Sigmoid colon (tissue), 7 donors: Measurements from ENCODE around the gene MRPS11. TPM values are rescaled to one million over a fixed set of nuclear protein-coding genes. Genes with fewer than 3 reads are reported as not detected.

Source experiments
- DNase-seq: peaks from one replicate; pipeline ENCODE4 v3.0.0-alpha.2; 2019
- H3K27ac ChIP-seq, 4 donors: fragments of 200-600 bp; sonication (generic); one replicate each; pipeline ENCODE4 v1.5.1; 2016 to 2019; ENCODE audit warnings: mild to moderate bottlenecking in 1 of 4
- H3K27me3 ChIP-seq, 3 donors: fragments of 200-600 bp; sonication (generic); one replicate each; pipeline ENCODE4 v1.5.1; 2019; ENCODE audit warnings: mild to moderate bottlenecking in 1 of 3
- H3K36me3 ChIP-seq, 4 donors: fragments of 200-600 bp; sonication (generic); one replicate each; pipeline ENCODE4 v1.5.1; 2016 to 2019
- H3K4me1 ChIP-seq, 4 donors: fragments of 200-600 bp; sonication (generic); one replicate each; pipeline ENCODE4 v1.5.1; 2017 to 2019
- H3K4me3 ChIP-seq, 4 donors: fragments of 200-600 bp; sonication (generic); one replicate each; pipeline ENCODE4 v1.5.1; 2017 to 2019; ENCODE audit warnings: mild to moderate bottlenecking in 2 of 4, moderate library complexity in 1 of 4
- H3K9me3 ChIP-seq, 4 donors: fragments of 200-600 bp in 3 of 4; sonication (generic) in 3 of 4; one replicate each; pipeline versions ENCODE4 v1.5.1 to v1.6.1; 2013 to 2019
- CTCF ChIP-seq, 4 experiments: fragments of 450-650 bp in 3 of 4; fragments of 200-600 bp in 1 of 4; IDR thresholded peaks; one replicate each; pipeline ENCODE4 v1.5.1; 2016 to 2019; ENCODE audit warnings: antibody characterized with exemption in 4 of 4, mild to moderate bottlenecking in 3 of 4, moderate library complexity in 2 of 4
- EP300 ChIP-seq, 4 donors: sonication (generic); formaldehyde crosslinking; IDR thresholded peaks; one replicate each; pipeline ENCODE4 v1.6.1; 2017; ENCODE audit warnings: antibody characterized with exemption in 4 of 4
- POLR2A ChIP-seq, 2 donors: fragments of 450-650 bp; IDR thresholded peaks; one replicate each; pipeline ENCODE4 v1.6.1; 2016; ENCODE audit warnings: antibody characterized with exemption in 2 of 2, mild to moderate bottlenecking in 2 of 2, moderate library complexity in 2 of 2
- POLR2AphosphoS5 ChIP-seq, 4 donors: sonication (generic); formaldehyde crosslinking; IDR thresholded peaks; one replicate each; pipeline ENCODE4 v1.6.1; 2017; ENCODE audit warnings: antibody characterized with exemption in 4 of 4
- WGBS, 2 donors: extraction: QIAGEN DNeasy Blood & Tissue Kit; methylation state at CpG; one replicate each; pipeline ENCODE4 v1.1.7; 2013; 5-methylcytosine and 5-hydroxymethylcytosine counted together
- intact Hi-C: fragments of 100-400 bp; cut with DNase I; formaldehyde crosslinking; loops from one replicate; pipeline ENCODE4 v1.15.1; 2023
- polyA plus RNA-seq, 3 donors: library from polyadenylated mRNA; stranded (reverse); fragments of 200-250 nt; gene quantifications; one replicate each; pipeline ENCODE4 v1.2.3, GENCODE V29; 2013
- total RNA-seq, 4 donors: library from RNA; depleted of rRNA; stranded (reverse); fragments of >200 nt; gene quantifications; one replicate each; pipeline ENCODE4 v1.1.0, GENCODE V29; 2016
- donor health status: healthy with polysubstance abuse.
- donor health status: Bipolar disorder and iron deficiency.
- donor health status: healthy.

Gene MRPS11
- total and polyA plus RNA-seq, 7 donors: 18.8 to 84.6 (median 46.0) TPM

GRCh38 chr15:88477904-88478303 lies 10.4 kb downstream of the MRPS11 start:
- Histone ChIP-seq H3K4me1 (peaks cover 0 to 9% (median 6%) of the 10 kb centered on the region in 4 donors), H3K36me3 (peaks cover 0 to 48% (median 16%) of the 10 kb centered on the region in 4 donors), H3K27me3 (no peaks in the 10 kb centered on the region), H3K27ac (no peak overlapping the region), H3K4me3 (no peak overlapping the region), H3K9me3 (no peaks in the 10 kb centered on the region)
- DNase-seq: no peak
- intact Hi-C loops: loop anchor here (2.0 to 5.0 kb wide), 4 partner anchors 69 to 419 kb away; partner anchors contain the start of genes DET1 and HAPLN3
- TF ChIP-seq POLR2AphosphoS5 (IDR thresholded peaks at IDR 0.05) (no peak), CTCF (IDR thresholded peaks at IDR 0.05) (no peak), POLR2A (IDR thresholded peaks at IDR 0.05) (no peak), EP300 (IDR thresholded peaks at IDR 0.05) (no peak)
- WGBS, 2 donors: 88 to 93% methylated on average over 5 of the region's 5 CpGs

- H3K9me3 ChIP-seq: no peaks in the 10 kb centered on the region
- peaks cover 0 to 9% (median 6%) of the 10 kb centered on the region in 4 donors for H3K4me1 ChIP-seq
- peaks cover 0 to 35% (median 12%) of the 10 kb centered on the region in 4 donors for H3K36me3 ChIP-seq
- H3K4me3 ChIP-seq: no peak overlapping the region
- intact Hi-C loops: loop anchor here (5.0 kb wide), 2 partner anchors 353 to 418 kb away; partner anchors contain the start of gene HAPLN3
- TF ChIP-seq CTCF (IDR thresholded peaks at IDR 0.05) (no peak), POLR2AphosphoS5 (IDR thresholded peaks at IDR 0.05) (no peak), EP300 (IDR thresholded peaks at IDR 0.05) (no peak), POLR2A (IDR thresholded peaks at IDR 0.05) (no peak)
- 50 to 89% methylated on average over 3 of the region's 3 CpGs for WGBS, 2 donors
- DNase-seq: no peak
- no peak overlapping the region for H3K27ac ChIP-seq
- H3K27me3 ChIP-seq: no peaks in the 10 kb centered on the region
Measured at GRCh38 chr15:88479169-88479568, 11.7 kb downstream of the MRPS11 start.

- H3K27ac ChIP-seq: no peak overlapping the region
- TF ChIP-seq POLR2A (IDR thresholded peaks at IDR 0.05): no peak
- WGBS, 2 donors: 84 to 91% methylated on average over 8 of the region's 8 CpGs
- H3K9me3 ChIP-seq: no peaks in the 10 kb centered on the region
- no peak overlapping the region for H3K4me3 ChIP-seq
- H3K4me1 ChIP-seq: peaks cover 0 to 9% (median 6%) of the 10 kb centered on the region in 4 donors
- no peaks in the 10 kb centered on the region for H3K27me3 ChIP-seq
- intact Hi-C loops: no loop called here
- DNase-seq: no peak
- peaks cover 0 to 17% (median 6%) of the 10 kb centered on the region in 4 donors for H3K36me3 ChIP-seq
Measured at GRCh38 chr15:88480981-88481380, 13.5 kb downstream of the MRPS11 start.

GRCh38 chr15:88482263-88482662 lies 14.8 kb downstream of the MRPS11 start:
- H3K36me3 ChIP-seq: peaks cover 0 to 13% (median 6%) of the 10 kb centered on the region in 4 donors
- H3K27ac ChIP-seq: no peak overlapping the region
- H3K4me3 ChIP-seq: no peak overlapping the region
- H3K4me1 ChIP-seq: no peaks in the 10 kb centered on the region
- TF ChIP-seq POLR2AphosphoS5 (IDR thresholded peaks at IDR 0.05): no peak
- TF ChIP-seq CTCF (IDR thresholded peaks at IDR 0.05): no peak
- TF ChIP-seq EP300 (IDR thresholded peaks at IDR 0.05): no peak
- TF ChIP-seq POLR2A (IDR thresholded peaks at IDR 0.05): no peak
- no peaks in the 10 kb centered on the region for H3K9me3 ChIP-seq
- intact Hi-C loops: no loop called here
- whole genome bisulfite sequencing, 2 donors: 51 to 79% methylated on average over 1 of the region's 1 CpG
- no peak for DNase-seq
- H3K27me3 ChIP-seq: no peaks in the 10 kb centered on the region

- TF ChIP-seq POLR2A (IDR thresholded peaks at IDR 0.05): no peak
- TF ChIP-seq POLR2AphosphoS5 (IDR thresholded peaks at IDR 0.05): no peak
- no peak for TF ChIP-seq CTCF (IDR thresholded peaks at IDR 0.05)
- TF ChIP-seq EP300 (IDR thresholded peaks at IDR 0.05): no peak
- Histone ChIP-seq H3K27me3 (no peaks in the 10 kb centered on the region), H3K4me1 (no peaks in the 10 kb centered on the region), H3K4me3 (no peak overlapping the region), H3K36me3 (peaks cover 0 to 3% (median under 1%) of the 10 kb centered on the region in 4 donors), H3K9me3 (no peaks in the 10 kb centered on the region), H3K27ac (no peak overlapping the region)
- intact Hi-C loops: no loop called here
- WGBS, 2 donors: 73 to 82% methylated on average over 10 of the region's 10 CpGs
- no peak for DNase-seq
Measured at GRCh38 chr15:88484682-88485331, 17.3 kb downstream of the MRPS11 start.
